Measurements from ENCODE around the gene UBE2Q2. TPM values are rescaled to one million over a fixed set of nuclear protein-coding genes. Genes with fewer than 3 reads are reported as not detected.

UBE2Q2 gene
- total and polyA plus RNA-seq, 2 of the 4 experiments (the other 2 are of a cell fraction), result 18.0 to 28.9 TPM

GRCh38 chr15:75925440-75925839 lies 82.2 kb downstream of the UBE2Q2 start:
- ChIA-PET POLR2A (ENCODE audit: unreplicated experiment) (no interaction called here), CTCF (no interaction called here)
- DNase-seq (no peak), ATAC-seq (ENCODE audit: low read depth) (no peak)
- H2AFZ ChIP-seq (replicated peaks; ENCODE audit: low read length, poor library complexity), result no peak overlapping the region
- H2AK5ac ChIP-seq (ENCODE audit: low read depth, low read length), result no peak overlapping the region
- no peak overlapping the region for H4K91ac ChIP-seq (ENCODE audit: insufficient read depth, low read depth, low read length)
- H3K36me3 ChIP-seq (ENCODE audit: control insufficient read depth, insufficient read depth, low read length), result peaks cover 6% of the 10 kb centered on the region
- H4K8ac ChIP-seq (ENCODE audit: low read depth in 2 of 2, low read length in 2 of 2), result no peak overlapping the region
- no peaks in the 10 kb centered on the region for H3K9me3 ChIP-seq (ENCODE audit: control insufficient read depth, insufficient read depth, low read length)
- dilution Hi-C loops (cut with HindIII; ENCODE audit: low sequenced_read_pairs, unreplicated experiment) (no loop called here), intact Hi-C loops (cut with micrococcal nuclease) (no loop called here), in situ Hi-C loops (cut with MboI; ENCODE audit: low sequenced_read_pairs) (no loop called here)
- H3K23ac ChIP-seq (ENCODE audit: low read depth, low read length), result no peak overlapping the region
- H3K79me1 ChIP-seq (ENCODE audit: low read depth in 1 of 2, low read length in 2 of 2), result peaks cover 37 to 82% of the 10 kb centered on the region in 2 experiments
- H3K27ac ChIP-seq (ENCODE audit: insufficient read depth, low read length), result no peak overlapping the region
- WGBS, 2 experiments (ENCODE audit: extremely low coverage in 2 of 2, insufficient read length in 1 of 2), result no CpG with 5 or more reads among the region's 2 CpGs
- peaks cover 21% of the 10 kb centered on the region for H3K9me1 ChIP-seq (ENCODE audit: insufficient read depth, low read length)
- no peak overlapping the region for H3K18ac ChIP-seq (ENCODE audit: low read depth, low read length)
- BruUV-seq (replicated peaks), result no TSS peak
- no peak overlapping the region for H3K4ac ChIP-seq (ENCODE audit: low read depth, low read length)
- no peak overlapping the region for H3K14ac ChIP-seq (replicated peaks; ENCODE audit: low read depth, low read length)
- H2BK120ac ChIP-seq (ENCODE audit: low read depth, low read length), result no peak overlapping the region
- H4K20me1 ChIP-seq (ENCODE audit: insufficient read depth, low read length), result peaks cover 42% of the 10 kb centered on the region
- H3K27me3 ChIP-seq (ENCODE audit: control insufficient read depth, insufficient read depth, low read length), result no peaks in the 10 kb centered on the region
- no peak overlapping the region for H2AK9ac ChIP-seq (replicated peaks; ENCODE audit: low read depth, low read length, poor library complexity)
- H3K56ac ChIP-seq (ENCODE audit: extremely low read depth, insufficient read depth, low read length), result no peak overlapping the region
- no peak overlapping the region for H4K5ac ChIP-seq (ENCODE audit: low read depth, low read length)
- H3K4me1 ChIP-seq (ENCODE audit: control insufficient read depth, insufficient read depth, low read length), result peaks cover 4% of the 10 kb centered on the region
- no peak overlapping the region for H3K4me2 ChIP-seq (ENCODE audit: low read depth, low read length)
- H2BK20ac ChIP-seq (ENCODE audit: low read depth, low read length), result no peak overlapping the region
- H3K4me3 ChIP-seq (ENCODE audit: insufficient read depth, low read depth, low read length), result no peak overlapping the region
- no peak for TF ChIP-seq RAD21 (IDR thresholded peaks at IDR 0.05; ENCODE audit: low read length)
- TF ChIP-seq MXI1 (IDR thresholded peaks at IDR 0.05; ENCODE audit: borderline replicate concordance, low read depth, low read length), result no peak
- H2BK5ac ChIP-seq (ENCODE audit: low read depth, low read length, poor library complexity, severe bottlenecking), result no peak overlapping the region
- H2BK15ac ChIP-seq (ENCODE audit: low read depth, low read length), result no peak overlapping the region
- no peak overlapping the region for H3K9ac ChIP-seq (ENCODE audit: low read depth, low read length)
